ENCODE measurements around the gene UCN.

The UCN gene

GRCh38 chr2:27313882-27314645 lies 5.8 kb upstream of the UCN start:
- H3K27ac ChIP-seq (replicated peaks), result no peak overlapping the region
- no peaks in the 10 kb centered on the region for H3K27me3 ChIP-seq (ENCODE audit: insufficient read depth, poor library complexity, severe bottlenecking)
- DNase-seq (ENCODE audit: low read depth in 1 of 2, low spot score in 1 of 2), result no peak
- TF ChIP-seq CTCF (IDR thresholded peaks at IDR 0.05; ENCODE audit: insufficient read depth, low read length) (no peak), SPI1 (IDR thresholded peaks at IDR 0.05; ENCODE audit: borderline replicate concordance, low read depth) (no peak), REST (IDR thresholded peaks at IDR 0.05; ENCODE audit: insufficient replicate concordance, low read depth) (no peak), POLR2AphosphoS5 (IDR thresholded peaks at IDR 0.05; ENCODE audit: low read depth) (no peak), GABPA (IDR thresholded peaks at IDR 0.05; ENCODE audit: low read depth) (no peak)
- H3K4me3 ChIP-seq (replicated peaks; ENCODE audit: insufficient read depth, low read length), result no peak overlapping the region

GRCh38 chr2:27312152-27312551 lies 3.9 kb upstream of the UCN start:
- no peak for TF ChIP-seq REST (IDR thresholded peaks at IDR 0.05; ENCODE audit: insufficient replicate concordance, low read depth)
- no peak for TF ChIP-seq POLR2AphosphoS5 (IDR thresholded peaks at IDR 0.05; ENCODE audit: low read depth)
- TF ChIP-seq SPI1 (IDR thresholded peaks at IDR 0.05; ENCODE audit: borderline replicate concordance, low read depth), result no peak
- TF ChIP-seq CTCF (IDR thresholded peaks at IDR 0.05; ENCODE audit: insufficient read depth, low read length), result no peak
- no peak for TF ChIP-seq GABPA (IDR thresholded peaks at IDR 0.05; ENCODE audit: low read depth)
- H3K27ac ChIP-seq (replicated peaks), result no peak overlapping the region
- peaks cover 2% of the 10 kb centered on the region for H3K27me3 ChIP-seq (ENCODE audit: insufficient read depth, poor library complexity, severe bottlenecking)
- DNase-seq (ENCODE audit: low read depth in 1 of 2, low spot score in 1 of 2), result no peak
- no peak overlapping the region for H3K4me3 ChIP-seq (replicated peaks; ENCODE audit: insufficient read depth, low read length)

GRCh38 chr2:27309651-27310050 lies 1.4 kb upstream of the UCN start:
- DNase-seq (ENCODE audit: low read depth in 1 of 2, low spot score in 1 of 2), result no peak
- Histone ChIP-seq H3K4me3 (replicated peaks; ENCODE audit: insufficient read depth, low read length) (no peak overlapping the region), H3K27ac (replicated peaks) (no peak overlapping the region), H3K27me3 (ENCODE audit: insufficient read depth, poor library complexity, severe bottlenecking) (peaks cover 12% of the 10 kb centered on the region)
- TF ChIP-seq SPI1 (IDR thresholded peaks at IDR 0.05; ENCODE audit: borderline replicate concordance, low read depth) (no peak), REST (IDR thresholded peaks at IDR 0.05; ENCODE audit: insufficient replicate concordance, low read depth) (no peak), CTCF (IDR thresholded peaks at IDR 0.05; ENCODE audit: insufficient read depth, low read length) (no peak), POLR2AphosphoS5 (IDR thresholded peaks at IDR 0.05; ENCODE audit: low read depth) (no peak), GABPA (IDR thresholded peaks at IDR 0.05; ENCODE audit: low read depth) (no peak)

All from HL-60 (cell line).